Activated naive CD4-positive, alpha-beta T cell treated with anti-CD3 and anti-CD28 coated beads for 36 hours (primary cell): ENCODE data around the gene PFKL. TPM values are rescaled to one million over a fixed set of nuclear protein-coding genes. Genes with fewer than 3 reads are reported as not detected.

Experiments
- CTCF ChIA-PET: fragments of 350-600 bp; sonication (Branson Sonifier 250); formaldehyde crosslinking; loops from one replicate; lab custom pipeline; 2021; ENCODE audit warnings: antibody characterized with exemption; lab: Charles Lee
- DNase-seq: peaks from one replicate; pipeline ENCODE4 v3.0.0-alpha.2; 2020
- H3K27ac Mint-ChIP-seq: one replicate; pipeline ENCODE4 v1.8.0; 2021; ENCODE audit warnings: mild to moderate bottlenecking, mixed read lengths
- H3K27me3 Mint-ChIP-seq: one replicate; pipeline ENCODE4 v1.8.0; 2021; ENCODE audit warnings: low read depth, mixed read lengths
- H3K36me3 Mint-ChIP-seq: one replicate; pipeline ENCODE4 v1.8.0; 2021; ENCODE audit warnings: low read depth, mixed read lengths
- H3K4me1 Mint-ChIP-seq: one replicate; pipeline ENCODE4 v1.8.0; 2021; ENCODE audit warnings: low read depth, mixed read lengths
- H3K4me3 Mint-ChIP-seq: one replicate; pipeline ENCODE4 v1.8.0; 2021; ENCODE audit warnings: mild to moderate bottlenecking, moderate library complexity, mixed read lengths
- H3K9me3 Mint-ChIP-seq: one replicate; pipeline ENCODE4 v1.8.0; 2021; ENCODE audit warnings: mixed read lengths
- intact Hi-C: fragments of 100-400 bp; cut with micrococcal nuclease; formaldehyde crosslinking; loops from one replicate; pipeline ENCODE4 v1.15.1; 2023
- total RNA-seq, 2 experiments: library from RNA; stranded (reverse); gene quantifications; one replicate each; pipeline ENCODE4 v1.2.3, GENCODE V29; 2021

PFKL gene
- total RNA-seq, 2 experiments from 2014 or later, result 166 to 171 TPM

DNA sequence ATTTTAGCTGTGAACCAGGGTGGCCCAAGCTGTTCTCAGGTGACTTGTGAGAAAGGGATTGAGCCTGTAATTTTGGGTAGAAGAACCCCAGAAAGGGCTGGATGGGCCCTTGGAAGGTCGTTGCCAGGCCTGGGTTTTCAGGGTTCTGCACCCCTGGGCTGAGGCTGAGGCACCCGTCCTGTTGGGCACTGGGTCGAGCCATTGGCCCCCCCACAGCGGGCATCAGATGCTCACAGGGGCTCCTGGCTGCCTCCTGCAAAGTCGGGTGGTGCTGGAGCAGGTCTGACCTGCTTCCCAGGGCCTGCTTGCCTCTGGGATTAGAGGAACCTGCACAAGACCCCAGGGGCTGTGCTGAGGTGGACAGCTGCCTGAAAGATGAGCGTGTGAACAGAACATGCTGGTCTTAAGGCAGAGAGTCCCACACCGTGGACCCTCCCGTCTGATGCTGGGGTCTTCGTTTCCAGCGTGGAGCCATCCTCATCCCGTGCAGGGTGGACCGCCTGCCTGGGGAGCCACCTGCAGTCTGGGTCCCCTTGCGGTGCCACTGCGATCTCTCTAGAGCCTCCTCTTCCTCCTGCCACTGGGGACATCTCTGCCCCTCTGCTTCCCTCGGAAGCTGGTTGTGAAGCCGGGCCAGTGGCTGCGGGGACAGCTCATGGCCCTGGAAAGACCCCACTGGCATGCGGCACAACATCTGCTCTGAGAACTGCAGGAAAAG, 51.8 kb downstream of the PFKL start:
- intact Hi-C loops, result loop anchor here (10.0 kb wide), 1 partner anchor 573 kb away; the partner anchor contains the start of gene ITGB2
- no peak for DNase-seq
- Mint-ChIP-seq H3K27me3 (peaks cover 4% of the 10 kb centered on the region), H3K9me3 (no peaks in the 10 kb centered on the region), H3K27ac (no peak overlapping the region), H3K4me3 (no peak overlapping the region), H3K36me3 (no peaks in the 10 kb centered on the region), H3K4me1 (peaks cover 45% of the 10 kb centered on the region)
- CTCF ChIA-PET, result interaction anchor here (0.8 kb wide), 1 partner anchor 90 kb away, joined by 3 read pairs; no protein-coding TSS in a partner anchor

DNA sequence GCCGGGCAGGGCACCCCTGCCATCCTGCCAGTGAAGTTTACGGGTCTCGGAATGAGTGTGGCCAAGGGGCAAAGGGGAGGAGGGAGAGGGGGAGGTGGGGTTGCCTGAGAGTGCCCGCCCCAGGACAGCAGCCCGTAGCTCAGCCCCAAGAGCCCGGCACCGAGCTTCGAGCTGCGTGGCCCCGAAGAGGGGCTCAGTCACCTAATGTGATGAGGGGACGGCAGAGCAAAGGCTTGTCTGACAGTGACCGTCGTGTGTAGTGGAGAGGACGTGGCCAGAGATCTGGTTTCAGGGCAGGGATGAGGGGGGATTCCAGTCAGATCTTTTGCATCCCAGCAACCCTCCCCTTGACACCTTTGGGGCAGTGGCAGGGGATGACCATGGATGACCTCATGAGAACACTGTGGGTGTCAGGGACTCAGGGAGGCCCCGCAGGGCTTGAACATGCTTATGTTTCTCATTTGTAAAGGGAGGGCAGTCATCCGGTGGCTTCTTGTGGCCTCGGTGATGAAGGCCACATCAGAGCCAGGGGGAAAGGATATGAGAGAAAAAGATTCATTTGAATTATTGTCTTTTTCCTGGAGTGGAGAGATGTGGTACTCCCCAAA, 52.5 kb downstream of the PFKL start:
- CTCF ChIA-PET, result interaction anchor here (1.4 kb wide), 1 partner anchor 54 kb away, joined by 4 read pairs; no protein-coding TSS in a partner anchor
- no peak overlapping the region for H3K4me3 Mint-ChIP-seq

DNA sequence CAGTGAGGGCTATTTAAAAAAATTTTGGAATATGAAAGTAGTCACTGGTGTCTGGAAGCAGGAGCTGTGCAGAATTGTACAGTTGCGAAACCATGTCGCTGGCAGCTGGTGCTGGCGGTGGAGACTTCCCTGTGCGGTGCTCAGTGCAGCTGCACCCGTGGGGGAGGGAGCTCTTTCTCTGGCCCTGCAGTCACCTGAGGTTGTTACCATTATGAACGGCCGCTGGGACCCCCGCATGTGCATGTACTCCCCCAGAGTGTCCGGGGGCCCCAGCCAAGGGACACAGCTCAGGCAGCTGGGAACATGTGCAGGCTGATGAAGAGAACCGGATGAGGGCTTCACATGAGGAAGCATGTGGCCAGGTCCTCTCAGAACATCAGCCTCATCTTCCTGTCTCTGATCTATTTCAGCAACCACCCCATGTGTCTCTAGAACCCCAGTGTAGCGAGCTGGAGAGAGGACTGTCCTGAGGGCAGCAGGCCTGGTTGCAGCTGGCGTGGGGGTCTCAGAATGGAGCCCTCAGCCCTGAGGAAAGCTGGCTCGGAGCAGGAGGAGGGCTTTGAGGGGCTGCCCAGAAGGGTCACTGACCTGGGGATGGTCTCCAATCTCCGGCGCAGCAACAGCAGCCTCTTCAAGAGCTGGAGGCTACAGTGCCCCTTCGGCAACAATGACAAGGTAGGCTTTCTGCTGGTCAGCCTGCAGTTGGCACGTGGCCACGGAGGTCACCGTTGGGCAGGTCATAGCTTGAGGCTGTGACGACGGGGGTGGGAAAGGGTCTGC, 53.5 kb downstream of the PFKL start, which contains the start of gene TRPM2:
Gene TRPM2 (plus strand): TSS at position 431 of the 780 bp plus-strand sequence. CDS start 80 bp downstream, at position 511.
- intact Hi-C loops, result loop anchor here (10.0 kb wide), 1 partner anchor 571 kb away; the partner anchor contains the start of gene ITGB2
- peaks cover 4% of the 10 kb centered on the region for H3K27me3 Mint-ChIP-seq
- peak; percentile 48 for DNase-seq
- CTCF ChIA-PET, result interaction anchor here (0.6 to 1.4 kb wide), 3 partner anchors 13 to 96 kb away, joined by 3 to 4 read pairs (median 4); no protein-coding TSS in a partner anchor
- H3K9me3 Mint-ChIP-seq, result no peaks in the 10 kb centered on the region
- H3K27ac Mint-ChIP-seq, result peak within 1 kb of the TSS; percentile 44
- peaks cover 49% of the 10 kb centered on the region for H3K4me1 Mint-ChIP-seq
- H3K4me3 Mint-ChIP-seq, result peak within 1 kb of the TSS; percentile 40
- no peaks in the 10 kb centered on the region for H3K36me3 Mint-ChIP-seq

More for the DNA sequence above, 52.5 kb downstream of the PFKL start:
- peaks cover 4% of the 10 kb centered on the region for H3K27me3 Mint-ChIP-seq
- DNase-seq, result peak; percentile 32
- peaks cover 49% of the 10 kb centered on the region for H3K4me1 Mint-ChIP-seq
- no peaks in the 10 kb centered on the region for H3K36me3 Mint-ChIP-seq
- no peak overlapping the region for H3K27ac Mint-ChIP-seq
- no peaks in the 10 kb centered on the region for H3K9me3 Mint-ChIP-seq
- intact Hi-C loops, result loop anchor here (10.0 kb wide), 1 partner anchor 572 kb away; the partner anchor contains the start of gene ITGB2

DNA sequence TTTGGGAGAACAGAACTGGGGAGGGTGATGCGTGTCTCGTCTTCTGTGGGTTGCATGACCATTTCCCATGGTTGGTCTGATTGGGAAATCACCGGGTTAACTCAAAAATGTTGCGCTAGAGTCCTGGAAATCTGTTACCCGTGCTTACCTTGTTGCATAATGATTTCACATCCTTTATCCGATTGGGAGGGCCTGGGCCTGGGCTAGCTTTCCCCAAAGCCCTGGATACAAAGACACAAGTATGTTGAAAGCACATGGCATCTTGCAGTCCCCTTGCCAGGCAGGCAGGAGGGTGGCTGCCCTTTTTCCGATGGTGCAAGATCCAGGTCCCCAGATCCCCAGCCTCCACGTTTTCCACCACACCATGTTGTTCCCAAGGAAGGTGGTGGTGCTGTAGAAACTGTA, 54.1 kb downstream of the PFKL start:
- Mint-ChIP-seq H3K27me3 (peaks cover 4% of the 10 kb centered on the region), H3K27ac (no peak overlapping the region), H3K4me1 (peaks cover 46% of the 10 kb centered on the region), H3K36me3 (no peaks in the 10 kb centered on the region), H3K4me3 (peak overlapping the region; percentile 40), H3K9me3 (no peaks in the 10 kb centered on the region)
- intact Hi-C loops, result loop anchor here (10.0 kb wide), 1 partner anchor 571 kb away; the partner anchor contains the start of gene ITGB2
- CTCF ChIA-PET, result interaction anchor here (0.6 kb wide), 1 partner anchor 1390 kb away, joined by 4 read pairs; no protein-coding TSS in a partner anchor
- no peak for DNase-seq

DNA sequence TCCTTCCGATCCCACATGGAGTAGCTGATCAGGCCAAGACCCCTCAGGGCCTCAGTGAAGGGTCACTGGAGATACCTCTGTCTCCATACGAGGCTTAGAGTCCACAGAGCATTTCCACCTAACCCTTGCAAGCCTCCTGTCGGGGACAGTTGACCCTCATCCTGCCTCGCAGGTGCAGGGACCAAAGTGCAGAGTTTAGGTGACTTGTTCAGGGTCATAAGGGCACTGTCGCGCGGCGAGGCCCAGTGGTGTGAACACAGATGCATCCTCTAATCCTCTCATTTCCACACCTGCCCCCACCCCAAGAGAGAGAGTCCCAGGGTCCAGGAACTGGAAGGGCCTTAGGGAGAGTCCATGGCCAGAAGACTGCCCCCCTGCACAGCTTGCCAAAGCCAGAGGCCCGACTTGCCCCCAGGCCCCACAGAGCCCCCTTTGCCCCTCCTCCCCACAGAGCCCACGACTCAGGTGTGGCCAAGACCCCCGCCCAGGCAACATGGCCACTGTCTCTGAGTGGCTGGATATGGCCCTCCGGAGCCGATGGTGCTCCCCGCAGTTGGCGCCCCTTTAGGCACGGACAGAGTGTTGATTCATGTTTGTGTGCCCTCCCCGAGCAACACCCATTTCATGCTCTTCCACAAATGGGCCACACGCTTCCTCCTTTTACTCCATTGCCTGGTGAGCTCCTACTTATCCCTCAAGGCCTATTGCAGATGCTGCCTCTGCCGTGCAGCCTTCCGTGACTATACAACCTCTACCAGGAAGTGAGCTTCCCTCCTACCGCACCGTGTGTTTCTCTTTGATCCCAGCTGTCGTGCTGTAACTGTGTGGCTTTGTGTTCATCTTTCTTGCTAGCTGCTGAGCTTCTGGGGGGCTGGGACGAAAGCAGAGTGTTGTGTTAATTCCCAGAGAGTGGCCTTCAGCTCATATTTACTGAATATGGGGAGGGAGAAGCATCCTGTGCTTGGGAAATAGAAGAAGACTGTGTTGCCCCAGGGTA, 55.2 kb downstream of the PFKL start:
- Mint-ChIP-seq H3K4me1 (peaks cover 48% of the 10 kb centered on the region), H3K4me3 (peak overlapping the region; percentile 39), H3K36me3 (no peaks in the 10 kb centered on the region), H3K27me3 (peaks cover 4% of the 10 kb centered on the region), H3K27ac (peak overlapping the region; percentile 44), H3K9me3 (no peaks in the 10 kb centered on the region)
- intact Hi-C loops, result loop anchor here (1.0 to 10.0 kb wide), 3 partner anchors 16 to 570 kb away; partner anchors contain the start of genes CFAP410, ITGB2 and PFKL
- peak; percentile 76 for DNase-seq
- CTCF ChIA-PET, result interaction anchor here (1.3 kb wide), 1 partner anchor 156 kb away, joined by 3 read pairs; no protein-coding TSS in a partner anchor

DNA sequence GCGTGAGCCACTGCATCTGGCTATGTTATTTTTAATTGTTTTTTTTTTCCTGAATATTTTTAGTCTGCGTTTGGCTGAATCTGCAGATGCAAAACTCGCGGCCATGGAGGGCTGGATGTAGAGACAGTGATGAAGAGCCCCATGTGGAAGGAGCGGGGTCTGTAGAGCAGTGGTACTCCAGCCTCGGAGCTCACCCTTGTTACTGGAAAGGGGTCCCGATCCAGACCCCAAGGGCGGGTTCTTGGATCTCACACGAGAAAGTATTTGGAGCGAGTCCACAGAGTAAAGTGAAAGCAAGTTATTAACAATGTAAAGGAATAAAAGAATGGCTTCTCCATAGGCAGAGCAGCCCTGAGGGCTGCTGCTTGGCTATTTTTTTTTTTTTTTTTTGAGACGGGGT, 56.3 kb downstream of the PFKL start:
- no peak overlapping the region for H3K27ac Mint-ChIP-seq
- no peak overlapping the region for H3K4me3 Mint-ChIP-seq
- CTCF ChIA-PET, result interaction anchor here (1.3 kb wide), 1 partner anchor 155 kb away, joined by 3 read pairs; no protein-coding TSS in a partner anchor
- H3K27me3 Mint-ChIP-seq, result peaks cover 2% of the 10 kb centered on the region
- H3K4me1 Mint-ChIP-seq, result peaks cover 50% of the 10 kb centered on the region
- DNase-seq, result no peak
- no peaks in the 10 kb centered on the region for H3K9me3 Mint-ChIP-seq
- intact Hi-C loops, result loop anchor here (5.0 to 10.0 kb wide), 2 partner anchors 54 to 569 kb away; partner anchors contain the start of genes ITGB2 and PFKL
- no peaks in the 10 kb centered on the region for H3K36me3 Mint-ChIP-seq

DNA sequence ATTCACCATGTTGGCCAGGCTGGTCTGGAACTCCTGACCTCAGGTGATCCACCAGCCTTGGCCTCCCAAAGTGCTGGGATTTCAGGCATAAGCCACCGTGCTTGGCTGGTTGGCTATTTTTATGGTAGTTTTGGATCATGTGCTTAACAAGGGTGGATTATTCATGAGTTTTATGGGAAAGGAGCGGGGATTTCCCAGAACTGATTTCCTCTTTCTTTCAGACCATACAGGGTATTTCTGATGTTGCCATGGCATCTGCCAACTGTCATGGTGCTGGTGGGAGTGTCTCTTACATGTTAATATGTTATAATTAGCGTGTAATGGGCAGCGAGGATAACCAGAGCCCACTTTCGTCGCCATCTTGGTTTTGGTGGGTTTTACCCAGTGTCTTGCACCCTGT, 56.8 kb downstream of the PFKL start:
- no peak overlapping the region for H3K4me3 Mint-ChIP-seq
- CTCF ChIA-PET, result no interaction called here
- H3K27me3 Mint-ChIP-seq, result no peaks in the 10 kb centered on the region
- peaks cover 50% of the 10 kb centered on the region for H3K4me1 Mint-ChIP-seq
- DNase-seq, result peak; percentile 55
- H3K36me3 Mint-ChIP-seq, result no peaks in the 10 kb centered on the region
- peak overlapping the region; percentile 74 for H3K27ac Mint-ChIP-seq
- intact Hi-C loops, result loop anchor here (5.0 to 10.0 kb wide), 2 partner anchors 54 to 568 kb away; partner anchors contain the start of genes ITGB2 and PFKL
- H3K9me3 Mint-ChIP-seq, result no peaks in the 10 kb centered on the region

DNA sequence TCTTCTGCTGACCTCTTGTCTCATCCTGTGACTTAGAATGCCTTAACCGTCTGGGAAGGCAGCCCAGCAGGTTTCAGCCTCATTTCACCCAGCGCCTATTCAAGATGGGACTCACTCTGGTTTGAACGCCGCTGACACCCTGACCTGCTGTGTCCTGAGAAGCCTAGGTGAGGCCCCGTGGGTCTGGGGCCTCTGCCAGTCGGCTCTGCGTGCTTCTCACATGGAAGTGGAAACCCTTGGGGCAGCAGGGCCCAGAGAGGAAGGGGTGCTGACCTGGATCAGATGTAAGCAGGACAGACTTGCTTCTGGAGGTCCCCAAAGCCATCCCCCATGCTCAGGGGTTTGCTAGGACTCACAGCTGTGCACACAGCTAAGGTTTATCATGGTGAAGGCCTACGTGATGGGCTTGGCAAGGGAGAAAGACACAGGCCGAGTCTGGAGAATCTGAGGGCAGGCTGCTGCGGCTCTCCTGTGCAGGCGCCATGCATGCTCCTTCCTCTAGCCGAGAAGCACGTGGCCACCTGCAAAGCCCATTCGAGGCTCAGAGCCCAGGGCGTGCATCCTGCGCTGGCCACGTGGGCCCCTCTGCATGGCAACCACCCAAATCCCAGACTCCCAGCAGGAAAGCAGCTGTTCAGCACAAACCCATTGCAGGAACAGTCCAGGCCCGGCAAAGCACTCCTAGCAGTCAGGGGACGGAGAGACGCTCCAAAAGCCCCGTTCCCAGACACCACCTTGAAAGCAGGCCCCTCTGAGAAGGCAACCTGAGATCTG, 57.4 kb downstream of the PFKL start:
- Mint-ChIP-seq H3K27me3 (no peaks in the 10 kb centered on the region), H3K9me3 (no peaks in the 10 kb centered on the region), H3K36me3 (no peaks in the 10 kb centered on the region), H3K4me3 (no peak overlapping the region), H3K27ac (no peak overlapping the region), H3K4me1 (peaks cover 49% of the 10 kb centered on the region)
- CTCF ChIA-PET, result no interaction called here
- intact Hi-C loops, result loop anchor here (5.0 to 10.0 kb wide), 2 partner anchors 55 to 568 kb away; partner anchors contain the start of genes ITGB2 and PFKL
- no peak for DNase-seq

DNA sequence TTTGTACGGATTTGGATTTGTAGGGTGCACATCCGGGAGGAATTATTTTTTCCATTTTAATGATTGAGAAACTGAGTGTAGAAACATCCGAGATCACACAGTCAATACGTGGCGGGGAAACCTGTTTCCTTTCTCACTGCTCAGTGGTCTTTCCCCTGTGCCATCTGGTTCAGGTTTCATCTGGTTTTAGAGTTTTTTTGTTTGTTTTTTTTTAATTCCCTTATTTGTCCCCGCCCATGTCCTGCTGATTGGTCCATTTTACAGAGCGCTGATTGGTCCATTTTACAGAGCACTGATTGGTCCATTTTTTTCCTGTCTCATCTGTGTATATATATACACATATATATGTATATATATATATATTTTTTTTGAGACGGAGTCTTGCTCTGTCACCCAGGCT, 59.5 kb downstream of the PFKL start:
- no peak for DNase-seq
- intact Hi-C loops, result loop anchor here (5.0 to 10.0 kb wide), 2 partner anchors 57 to 565 kb away; partner anchors contain the start of genes ITGB2 and PFKL
- no peaks in the 10 kb centered on the region for H3K36me3 Mint-ChIP-seq
- H3K4me1 Mint-ChIP-seq, result peaks cover 28% of the 10 kb centered on the region
- no peaks in the 10 kb centered on the region for H3K27me3 Mint-ChIP-seq
- H3K4me3 Mint-ChIP-seq, result no peak overlapping the region
- no peak overlapping the region for H3K27ac Mint-ChIP-seq
- CTCF ChIA-PET, result no interaction called here
- peaks cover 4% of the 10 kb centered on the region for H3K9me3 Mint-ChIP-seq

DNA sequence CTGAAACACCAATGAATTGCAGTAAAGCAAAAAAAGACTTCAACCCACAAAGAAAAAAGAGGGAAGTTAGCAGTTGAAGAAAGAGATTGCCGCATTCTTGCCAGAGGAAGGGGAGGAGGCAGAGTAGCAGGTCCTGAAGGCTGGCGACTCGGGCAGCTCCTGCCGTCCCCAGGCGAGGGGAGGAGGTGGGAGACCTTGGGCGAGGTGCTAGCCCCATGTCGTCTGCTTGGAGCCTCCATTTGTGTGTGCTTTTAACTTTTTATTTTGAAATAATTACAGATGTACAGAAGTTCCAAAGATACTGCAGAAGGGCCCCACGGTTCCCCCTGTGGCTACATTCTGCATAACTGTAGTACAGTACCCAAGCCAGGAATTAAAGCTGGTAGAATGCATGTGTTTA, 60.3 kb downstream of the PFKL start:
- Mint-ChIP-seq H3K4me1 (peaks cover 20% of the 10 kb centered on the region), H3K4me3 (no peak overlapping the region), H3K27me3 (no peaks in the 10 kb centered on the region), H3K36me3 (no peaks in the 10 kb centered on the region), H3K9me3 (peaks cover 4% of the 10 kb centered on the region), H3K27ac (no peak overlapping the region)
- CTCF ChIA-PET, result no interaction called here
- intact Hi-C loops, result no loop called here
- no peak for DNase-seq
